WTC11 (cell line): ENCODE results near the gene CYYR1. TPM values are rescaled to one million over a fixed set of nuclear protein-coding genes. Genes with fewer than 3 reads are reported as not detected.

Source experiments
- ATAC-seq: fragments of 200-7000 bp; cut with Tn5 transposase; 2 replicates; pipeline ENCODE4 v1.10.0; 2021; ENCODE audit warnings: mild to moderate bottlenecking, moderate library complexity
- CTCF ChIA-PET: fragments of 300-600 bp; sonication (Branson Sonifier 250); formaldehyde crosslinking; loops from one replicate; lab custom pipeline; 2021; ENCODE audit warnings: antibody characterized with exemption; lab: Charles Lee
- POLR2A ChIA-PET: fragments of 350-600 bp; sonication (Branson Sonifier 250); formaldehyde crosslinking; loops from one replicate; lab custom pipeline; 2021; ENCODE audit warnings: antibody characterized with exemption; lab: Charles Lee
- DNase-seq: peaks from one replicate; pipeline ENCODE4 v3.0.0; 2021; ENCODE audit warnings: low spot score
- H3K27ac Mint-ChIP-seq: 2 replicates; pipeline ENCODE4 v1.8.0; 2021; ENCODE audit warnings: mixed read lengths
- H3K27me3 Mint-ChIP-seq: 2 replicates; pipeline ENCODE4 v1.8.0; 2021; ENCODE audit warnings: low read depth, mild to moderate bottlenecking, moderate library complexity, mixed read lengths
- H3K36me3 Mint-ChIP-seq: 2 replicates; pipeline ENCODE4 v1.8.0; 2021; ENCODE audit warnings: mixed read lengths
- H3K4me1 Mint-ChIP-seq: 2 replicates; pipeline ENCODE4 v1.8.0; 2022; ENCODE audit warnings: mixed read lengths
- H3K4me3 Mint-ChIP-seq: 2 replicates; pipeline ENCODE4 v1.8.0; 2021; ENCODE audit warnings: mild to moderate bottlenecking, moderate library complexity, mixed read lengths
- H3K9me3 Mint-ChIP-seq: 2 replicates; pipeline ENCODE4 v1.8.0; 2021; ENCODE audit warnings: mixed read lengths
- ATF2 ChIP-seq: sonication (generic); formaldehyde crosslinking; IDR thresholded peaks from 2 replicates; pipeline ENCODE4 v1.8.1; 2022; ENCODE audit warnings: low read depth, missing genetic modification reagents, borderline replicate concordance
- FOXP4 ChIP-seq: sonication (generic); formaldehyde crosslinking; IDR thresholded peaks from 2 replicates; pipeline ENCODE4 v1.8.0; 2022; ENCODE audit warnings: mild to moderate bottlenecking, missing genetic modification reagents
- GABPB1 ChIP-seq: sonication (generic); formaldehyde crosslinking; IDR thresholded peaks from 2 replicates; pipeline ENCODE4 v1.8.1; 2023; ENCODE audit warnings: mild to moderate bottlenecking, missing genetic modification reagents
- GRHL2 ChIP-seq: fragments of 250-450 bp; sonication (Bioruptor Pico); IDR thresholded peaks from 2 replicates; pipeline ENCODE4 v1.8.0; 2022; ENCODE audit warnings: mild to moderate bottlenecking, moderate library complexity; ENCODE audit not compliant: insufficient replicate concordance, severe bottlenecking
- NFATC4 ChIP-seq: fragments of 250-450 bp; sonication (Bioruptor Pico); IDR thresholded peaks from 2 replicates; pipeline ENCODE4 v1.9.0; 2021; ENCODE audit warnings: mild to moderate bottlenecking
- NR1H2 ChIP-seq: sonication (generic); formaldehyde crosslinking; IDR thresholded peaks from 2 replicates; pipeline ENCODE4 v1.9.0; 2021; ENCODE audit warnings: mild to moderate bottlenecking, moderate library complexity, missing genetic modification reagents
- OVOL2 ChIP-seq: fragments of 250-450 bp; sonication (Bioruptor Pico); IDR thresholded peaks from 2 replicates; pipeline ENCODE4 v1.9.0; 2021; ENCODE audit warnings: mild to moderate bottlenecking, borderline replicate concordance
- PRDM15 ChIP-seq: sonication (generic); formaldehyde crosslinking; IDR thresholded peaks from 2 replicates; pipeline ENCODE4 v1.8.0; 2022; ENCODE audit warnings: missing genetic modification reagents
- SMAD4 ChIP-seq: sonication (generic); formaldehyde crosslinking; IDR thresholded peaks from 2 replicates; pipeline ENCODE4 v1.8.0; 2022; ENCODE audit warnings: mild to moderate bottlenecking, missing genetic modification reagents
- SP1 ChIP-seq: sonication (generic); formaldehyde crosslinking; conservative IDR thresholded peaks from 2 replicates; pipeline ENCODE4 v1.8.1; 2022; ENCODE audit warnings: missing genetic modification reagents
- STAT6 ChIP-seq: sonication (generic); formaldehyde crosslinking; conservative IDR thresholded peaks from 2 replicates; pipeline ENCODE4 v1.8.1; 2023; ENCODE audit warnings: mild to moderate bottlenecking, low read depth, missing genetic modification reagents, moderate library complexity
- TEAD1 ChIP-seq: sonication (generic); formaldehyde crosslinking; IDR thresholded peaks from 2 replicates; pipeline ENCODE4 v1.8.0; 2022; ENCODE audit warnings: mild to moderate bottlenecking, missing genetic modification reagents
- TEAD4 ChIP-seq: sonication (generic); formaldehyde crosslinking; IDR thresholded peaks from 2 replicates; pipeline ENCODE4 v1.8.0; 2022; ENCODE audit warnings: mild to moderate bottlenecking, missing genetic modification reagents
- ZMAT4 ChIP-seq: fragments of 250-450 bp; sonication (Bioruptor Pico); IDR thresholded peaks from 2 replicates; pipeline ENCODE4 v1.9.0; 2021; ENCODE audit warnings: mild to moderate bottlenecking
- ZNF121 ChIP-seq: sonication (generic); formaldehyde crosslinking; IDR thresholded peaks from 2 replicates; pipeline ENCODE4 v1.8.0; 2023; ENCODE audit warnings: missing genetic modification reagents
- ZNF263 ChIP-seq: sonication (generic); formaldehyde crosslinking; IDR thresholded peaks from 2 replicates; pipeline ENCODE4 v1.8.1; 2022; ENCODE audit warnings: low read depth, mild to moderate bottlenecking, moderate library complexity, missing genetic modification reagents
- ZNF423 ChIP-seq: fragments of 250-450 bp; sonication (Bioruptor Pico); IDR thresholded peaks from 2 replicates; pipeline ENCODE4 v2.1.2; 2022; ENCODE audit warnings: mild to moderate bottlenecking, moderate library complexity
- total RNA-seq: library from RNA; stranded (reverse); gene quantifications from 3 replicates; pipeline ENCODE4 v1.2.3, GENCODE V29; 2021

CYYR1 gene
- total RNA-seq, 1 experiment from 2014 or later, result 29.3 TPM

- Mint-ChIP-seq H3K27ac (no peak overlapping the region), H3K4me3 (no peak overlapping the region), H3K27me3 (no peaks in the 10 kb centered on the region), H3K9me3 (peaks cover 6% of the 10 kb centered on the region), H3K4me1 (no peaks in the 10 kb centered on the region), H3K36me3 (peaks cover 27% of the 10 kb centered on the region)
- CTCF ChIA-PET, result no interaction called here
- no peak for TF ChIP-seq NR1H2 (CRISPR knock-in tag)
- TF ChIP-seq SP1 (CRISPR knock-in tag), result no peak
- TF ChIP-seq ZMAT4 (CRISPR knock-in tag), result no peak
- no peak for TF ChIP-seq GRHL2 (CRISPR knock-in tag)
- TF ChIP-seq GABPB1 (CRISPR knock-in tag), result no peak
- TF ChIP-seq NFATC4 (CRISPR knock-in tag), result no peak
- no peak for TF ChIP-seq ZNF263 (CRISPR knock-in tag)
- TF ChIP-seq ZNF423 (CRISPR knock-in tag), result no peak
- TF ChIP-seq TEAD1 (CRISPR knock-in tag), result no peak
- TF ChIP-seq FOXP4, result no peak
- no peak for TF ChIP-seq STAT6
- no peak for TF ChIP-seq OVOL2 (CRISPR knock-in tag)
- no peak for TF ChIP-seq SMAD4 (CRISPR knock-in tag)
- no peak for TF ChIP-seq ZNF121 (CRISPR knock-in tag)
- TF ChIP-seq PRDM15 (CRISPR knock-in tag), result no peak
- TF ChIP-seq ATF2 (CRISPR knock-in tag), result no peak
- TF ChIP-seq TEAD4 (CRISPR knock-in tag), result no peak
- DNase-seq (no peak), ATAC-seq (no peak)
- POLR2A ChIA-PET, result no interaction called here
Measured at GRCh38 chr21:26557106-26557505, 16.0 kb downstream of the CYYR1 start.
